Right atrium auricular region (tissue), 2 donors: ENCODE results near the gene SLC41A3. TPM values are rescaled to one million over a fixed set of nuclear protein-coding genes. Genes with fewer than 3 reads are reported as not detected.

ENCODE experiments used
- DNase-seq: peaks from one replicate; pipeline ENCODE4 v3.0.0-alpha.2; 2019; ENCODE audit warnings: low spot score
- H3K27ac ChIP-seq, 2 donors: fragments of 200-600 bp; sonication (generic); 1 replicate in 1 of 2; 2 replicates in 1 of 2; pipeline ENCODE4 v1.5.1; 2016 to 2019
- H3K27me3 ChIP-seq, 2 donors: fragments of 200-600 bp; sonication (generic); one replicate each; pipeline versions ENCODE4 v1.5.1 to v1.6.0; 2017 to 2019
- H3K36me3 ChIP-seq: fragments of 200-600 bp; sonication (generic); one replicate; pipeline ENCODE4 v1.5.1; 2016
- H3K4me1 ChIP-seq, 2 donors: fragments of 200-600 bp; sonication (generic); one replicate each; pipeline versions ENCODE4 v1.5.1 to v1.6.0; 2017 to 2019
- H3K4me3 ChIP-seq, 2 donors: fragments of 200-600 bp; sonication (generic); 1 replicate in 1 of 2; 2 replicates in 1 of 2; pipeline ENCODE4 v1.5.1; 2017 to 2019; ENCODE audit warnings: mild to moderate bottlenecking in 1 of 2, moderate library complexity in 1 of 2
- H3K9me3 ChIP-seq, 2 donors: fragments of 200-600 bp; sonication (generic); one replicate each; pipeline ENCODE4 v1.5.1; 2019
- CTCF ChIP-seq, 2 donors: fragments of 200-600 bp; sonication (generic); IDR thresholded peaks; one replicate each; pipeline ENCODE4 v1.5.1; 2019; ENCODE audit warnings: antibody characterized with exemption in 2 of 2
- total RNA-seq, 2 donors: library from RNA; depleted of rRNA; stranded (reverse); fragments of >200 nt; gene quantifications; one replicate each; pipeline ENCODE4 v1.1.0, GENCODE V29; 2016

SLC41A3 gene
- total RNA-seq, 2 donors from 2014 or later = 34.1 to 39.6 TPM

GRCh38 chr3:126081618-126082361 is 2.1 kb downstream of the SLC41A3 start:
- peaks cover 0 to 25% of the 10 kb centered on the region in 2 donors for H3K4me1 ChIP-seq
- H3K4me3 ChIP-seq = no peak overlapping the region
- peak in 1 of 2 donors; percentile 50 for TF ChIP-seq CTCF (IDR thresholded peaks at IDR 0.05)
- no peak for DNase-seq
- no peaks in the 10 kb centered on the region for H3K36me3 ChIP-seq
- peak overlapping the region in 1 of 2 donors; percentile 33 for H3K27ac ChIP-seq
- no peaks in the 10 kb centered on the region for H3K27me3 ChIP-seq
- no peaks in the 10 kb centered on the region for H3K9me3 ChIP-seq

- H3K27ac ChIP-seq = no peak overlapping the region
- TF ChIP-seq CTCF (IDR thresholded peaks at IDR 0.05) = no peak
- H3K9me3 ChIP-seq = no peaks in the 10 kb centered on the region
- H3K36me3 ChIP-seq = no peaks in the 10 kb centered on the region
- no peak overlapping the region for H3K4me3 ChIP-seq
- no peaks in the 10 kb centered on the region for H3K27me3 ChIP-seq
- peaks cover 0 to 25% of the 10 kb centered on the region in 2 donors for H3K4me1 ChIP-seq
- no peak for DNase-seq
Observed at GRCh38 chr3:126080970-126081369, 3.0 kb downstream of the SLC41A3 start.

- H3K4me3 ChIP-seq = no peak overlapping the region
- no peaks in the 10 kb centered on the region for H3K27me3 ChIP-seq
- no peak overlapping the region for H3K27ac ChIP-seq
- peaks cover 0 to 17% of the 10 kb centered on the region in 2 donors for H3K4me1 ChIP-seq
- TF ChIP-seq CTCF (IDR thresholded peaks at IDR 0.05) = no peak
- no peaks in the 10 kb centered on the region for H3K9me3 ChIP-seq
- no peaks in the 10 kb centered on the region for H3K36me3 ChIP-seq
- DNase-seq = no peak
Observed at GRCh38 chr3:126078866-126079265, 5.1 kb downstream of the SLC41A3 start.

- DNase-seq = no peak
- H3K4me1 ChIP-seq = peaks cover 0 to 11% of the 10 kb centered on the region in 2 donors
- H3K4me3 ChIP-seq = no peak overlapping the region
- no peak overlapping the region for H3K27ac ChIP-seq
- no peak for TF ChIP-seq CTCF (IDR thresholded peaks at IDR 0.05)
- H3K36me3 ChIP-seq = no peaks in the 10 kb centered on the region
- H3K27me3 ChIP-seq = no peaks in the 10 kb centered on the region
- H3K9me3 ChIP-seq = no peaks in the 10 kb centered on the region
Observed at GRCh38 chr3:126077754-126078153, 6.2 kb downstream of the SLC41A3 start.

- Histone ChIP-seq H3K27ac (no peak overlapping the region), H3K4me1 (no peaks in the 10 kb centered on the region), H3K36me3 (no peaks in the 10 kb centered on the region), H3K27me3 (no peaks in the 10 kb centered on the region), H3K4me3 (no peak overlapping the region), H3K9me3 (no peaks in the 10 kb centered on the region)
- DNase-seq = no peak
- TF ChIP-seq CTCF (IDR thresholded peaks at IDR 0.05) = no peak
Observed at GRCh38 chr3:126076140-126076539, 7.8 kb downstream of the SLC41A3 start.

- no peak for TF ChIP-seq CTCF (IDR thresholded peaks at IDR 0.05)
Observed at GRCh38 chr3:126070146-126070545, 13.8 kb downstream of the SLC41A3 start.

More at GRCh38 chr3:126070146-126070545, 13.8 kb downstream of the SLC41A3 start:
- Histone ChIP-seq H3K27me3 (no peaks in the 10 kb centered on the region), H3K4me1 (no peaks in the 10 kb centered on the region), H3K36me3 (peaks cover 5% of the 10 kb centered on the region), H3K4me3 (no peak overlapping the region), H3K9me3 (no peaks in the 10 kb centered on the region), H3K27ac (no peak overlapping the region)
- DNase-seq = no peak
